GM12878 (cell line): ENCODE data around the gene ADK. TPM values are rescaled to one million over a fixed set of nuclear protein-coding genes. Genes with fewer than 3 reads are reported as not detected.

Source experiments
- ATAC-seq: fragments of 200-7000 bp; cut with Tn5 transposase; 3 replicates; pipeline ENCODE4 v1.9.1; 2020; ENCODE audit warnings: mild to moderate bottlenecking, moderate library complexity
- BruUV-seq: library from RNA; stranded (reverse); fragments of 400-500 nt; replicated peaks from 2 replicates; lab custom pipeline; 2021; lab: Mats Ljungman, UMichigan
- CTCF ChIA-PET: fragments of 300-600 bp; sonication (Branson Sonifier 250); formaldehyde crosslinking; extraction: SDS; loops from one replicate; lab custom pipeline; 2021; ENCODE audit warnings: inconsistent platforms; lab: Yijun Ruan, JAX
- POLR2A ChIA-PET: fragments of 350-600 bp; formaldehyde crosslinking; extraction: SDS; loops from one replicate; lab custom pipeline; 2021; ENCODE audit warnings: inconsistent platforms; lab: Charles Lee
- RAD21 ChIA-PET: fragments of 300-600 bp; sonication (Branson Sonifier 250); formaldehyde crosslinking; loops from one replicate; lab custom pipeline; 2023; ENCODE audit warnings: antibody characterized with exemption; ENCODE audit not compliant: unreplicated experiment; lab: Charles Lee
- SMC1A ChIA-PET: fragments of 300-600 bp; sonication (Branson Sonifier 250); formaldehyde crosslinking; loops from one replicate; lab custom pipeline; 2023; ENCODE audit not compliant: unreplicated experiment, uncharacterized antibody; lab: Charles Lee
- DNase-seq: peaks from one replicate; pipeline ENCODE4 v3.0.0-alpha.2; 2011; ENCODE audit warnings: low read depth, low spot score
- FAIRE-seq: peaks from 3 replicates; lab custom pipeline; 2011; peaks lifted over from hg19 to GRCh38; lab: Jason Lieb, UNC
- H2AFZ ChIP-seq: 2 replicates; pipeline ENCODE4 v1.6.0; 2011; ENCODE audit warnings: low read depth, low read length, control low read depth; ENCODE audit not compliant: control insufficient read depth
- H3K27ac ChIP-seq: 2 replicates; pipeline ENCODE4 v1.5.1; 2011; ENCODE audit warnings: control low read depth; ENCODE audit not compliant: control insufficient read depth, insufficient read depth
- H3K27me3 ChIP-seq, 2 experiments: replicated peaks in 1 of 2; 2 replicates each; pipeline versions ENCODE4 v1.6.0 to v1.6.1; 2011; ENCODE audit warnings: low read length in 1 of 2; ENCODE audit not compliant: control insufficient read depth in 2 of 2, insufficient read depth in 2 of 2
- H3K36me3 ChIP-seq, 2 experiments: 2 replicates each; pipeline ENCODE4 v1.5.1; 2011; ENCODE audit warnings: low read length in 1 of 2; ENCODE audit not compliant: control insufficient read depth in 2 of 2, insufficient read depth in 2 of 2
- H3K4me1 ChIP-seq: 2 replicates; pipeline ENCODE4 v1.6.1; 2011; ENCODE audit warnings: mild to moderate bottlenecking, low read length, moderate library complexity, mixed read lengths; ENCODE audit not compliant: control insufficient read depth, insufficient read depth
- H3K4me2 ChIP-seq: 2 replicates; pipeline ENCODE4 v1.6.0; 2011; ENCODE audit warnings: control low read depth; ENCODE audit not compliant: control insufficient read depth, insufficient read depth
- H3K4me3 ChIP-seq: fragments of 200-600 bp; sonication (generic); 2 replicates; pipeline ENCODE4 v1.5.1; 2016
- H3K79me2 ChIP-seq: 2 replicates; pipeline ENCODE4 v1.6.0; 2011; ENCODE audit warnings: low read length; ENCODE audit not compliant: control insufficient read depth, insufficient read depth
- H3K9ac ChIP-seq: 2 replicates; pipeline ENCODE4 v1.8.0; 2011; ENCODE audit warnings: low read length, control low read depth, mixed read lengths; ENCODE audit not compliant: control insufficient read depth, insufficient read depth
- H3K9me3 ChIP-seq: replicated peaks from 3 replicates; pipeline ENCODE4 v1.5.1; 2011; ENCODE audit warnings: mild to moderate bottlenecking, low read length; ENCODE audit not compliant: control insufficient read depth, insufficient read depth
- H4K20me1 ChIP-seq: 2 replicates; pipeline ENCODE4 v1.6.0; 2011; ENCODE audit not compliant: control insufficient read depth, insufficient read depth
- BCL11A ChIP-seq: IDR thresholded peaks from 2 replicates; pipeline ENCODE4 v1.6.1; 2011; ENCODE audit warnings: low read depth, low read length
- EP300 ChIP-seq, 2 experiments: fragments of 150-350 bp in 1 of 2; IDR thresholded peaks; 2 replicates each; pipeline ENCODE4 v1.6.1; 2011 to 2012; ENCODE audit warnings: low read depth in 2 of 2, low read length in 2 of 2, borderline replicate concordance in 1 of 2, improper control_type of control experiment in 1 of 2, inconsistent platforms in 1 of 2; ENCODE audit not compliant: control insufficient read depth in 1 of 2
- EZH2 ChIP-seq: IDR thresholded peaks from 2 replicates; pipeline ENCODE4 v1.6.1; 2012; ENCODE audit warnings: low read depth, mild to moderate bottlenecking, control low read depth, inconsistent platforms, low read length, borderline replicate concordance; ENCODE audit not compliant: control insufficient read depth
- IRF4 ChIP-seq: IDR thresholded peaks from 2 replicates; pipeline ENCODE4 v1.6.1; 2011; ENCODE audit warnings: low read depth, low read length
- LARP7 ChIP-seq: fragments of 450-650 bp; IDR thresholded peaks from 2 replicates; pipeline ENCODE4 v1.6.1; 2017; ENCODE audit warnings: mild to moderate bottlenecking
- PAX5 ChIP-seq: IDR thresholded peaks from 2 replicates; pipeline ENCODE4 v1.6.1; 2011; ENCODE audit warnings: low read depth, low read length, borderline replicate concordance
- PML ChIP-seq: IDR thresholded peaks from 2 replicates; pipeline ENCODE4 v1.6.1; 2012; ENCODE audit warnings: low read length, inconsistent platforms
- POLR2AphosphoS2 ChIP-seq: IDR thresholded peaks from 2 replicates; pipeline ENCODE4 v1.6.1; 2011; ENCODE audit warnings: low read depth, mild to moderate bottlenecking, low read length, improper control_type of control experiment, moderate library complexity
- SIX5 ChIP-seq: IDR thresholded peaks from 2 replicates; pipeline ENCODE4 v1.6.1; 2011; ENCODE audit warnings: mild to moderate bottlenecking, low read depth, low read length, moderate library complexity; ENCODE audit not compliant: severe bottlenecking
- STAT3 ChIP-seq: IDR thresholded peaks from 2 replicates; pipeline ENCODE4 v1.6.1; 2011; ENCODE audit warnings: low read depth, low read length, improper control_type of control experiment
- SUPT20H ChIP-seq: IDR thresholded peaks from 2 replicates; pipeline ENCODE4 v1.6.1; 2011; ENCODE audit warnings: low read depth, mild to moderate bottlenecking, low read length, moderate library complexity, borderline replicate concordance; ENCODE audit not compliant: control insufficient read depth
- WGBS: methylation state at CpG from one replicate; pipeline ENCODE4 v1.1.6; 2016; ENCODE audit warnings: low lambda C conversion rate; ENCODE audit not compliant: insufficient replicate concordance, insufficient coverage; ENCODE audit errors: missing lambda C conversion rate; 5-methylcytosine and 5-hydroxymethylcytosine counted together
- in situ Hi-C: fragments of 300-500 bp; cut with MboI; formaldehyde crosslinking; loops from 9 replicates; pipeline ENCODE4 v1.14.3; 2018; ENCODE audit warnings: mixed read lengths
- intact Hi-C: fragments of 100-400 bp; cut with micrococcal nuclease; formaldehyde crosslinking; loops from one replicate; pipeline ENCODE4 v1.14.2; 2022; ENCODE audit not compliant: unreplicated experiment
- polyA plus RNA-seq, 11 experiments: library from polyadenylated mRNA; depleted of rRNA in 4 of 11; unstranded in 6 of 11; stranded (reverse) in 5 of 11; fragments of >200 nt; fragmentation: Nextera tagmentation in 4 of 11; fragmentation: Illumina TruSeq in 1 of 11; extraction: Ambion mirVana in 4 of 11; extraction: Trizol in 1 of 11; gene quantifications; 1 replicate in 1 of 11; 2 replicates in 10 of 11; pipeline versions ENCODE4 v1.2.1 to v1.2.3, GENCODE V29; 2011 to 2016; ENCODE audit warnings: inconsistent platforms in 2 of 11, missing spikeins in 2 of 11, low read depth in 1 of 11
- total RNA-seq, 4 experiments: library from RNA; depleted of rRNA in 3 of 4; stranded (reverse); fragments of >200 nt in 3 of 4; fragmentation: Illumina TruSeq in 1 of 4; extraction: Trizol in 1 of 4; gene quantifications; 2 replicates each; pipeline versions ENCODE4 v1.2.1 to v1.2.3, GENCODE V29; 2013 to 2021
- TF ChIP-seq, protein P1 (sequence below): IDR thresholded peaks from 2 replicates; pipeline ENCODE4 v1.6.1; 2012; ENCODE audit warnings: low read depth, low read length, improper control_type of control experiment
- TF ChIP-seq, protein P2 (sequence below): IDR thresholded peaks from 2 replicates; pipeline ENCODE4 v1.6.1; 2012; ENCODE audit warnings: mild to moderate bottlenecking, low read depth, low read length

Gene ADK
- total and polyA plus RNA-seq, 10 of the 15 experiments (the other 5 are each of a cell fraction or from before 2014, with no cell fraction given), result 42.0 to 151 (median 81.6) TPM

- intact Hi-C loops, result no loop called here
- H3K4me1 ChIP-seq, result no peaks in the 10 kb centered on the region
- FAIRE-seq, result no peak
- ChIA-PET POLR2A (no interaction called here), RAD21 (no interaction called here), CTCF (no interaction called here), SMC1A (interaction anchor here (1.3 kb wide), 1 partner anchor 127 kb away, joined by 3 read pairs; no protein-coding TSS in a partner anchor)
- no peak overlapping the region for H3K4me2 ChIP-seq
- no peak overlapping the region for H3K4me3 ChIP-seq
- no peak for DNase-seq
- H3K27ac ChIP-seq, result no peak overlapping the region
- no peaks in the 10 kb centered on the region for H3K36me3 ChIP-seq
- H4K20me1 ChIP-seq, result no peaks in the 10 kb centered on the region
- H2AFZ ChIP-seq, result no peak overlapping the region
- no TSS peak for BruUV-seq
- no peaks in the 10 kb centered on the region for H3K9me3 ChIP-seq
- in situ Hi-C loops, result no loop called here
- no peaks in the 10 kb centered on the region for H3K79me2 ChIP-seq
- 100% methylated on average over 4 of the region's 4 CpGs for WGBS
- TF ChIP-seq SIX5 (no peak), PML (no peak)
- ATAC-seq, result no peak
- H3K9ac ChIP-seq, result no peak overlapping the region
- H3K27me3 ChIP-seq, result no peaks in the 10 kb centered on the region
Observed at GRCh38 chr10:74431816-74432215, 280.8 kb downstream of the ADK start.

GRCh38 chr10:74432841-74433594, 282.0 kb downstream of the ADK start:
- Histone ChIP-seq H3K9me3 (no peaks in the 10 kb centered on the region), H3K27me3 (no peaks in the 10 kb centered on the region), H3K27ac (no peak overlapping the region), H3K36me3 (no peaks in the 10 kb centered on the region), H3K4me1 (no peaks in the 10 kb centered on the region), H3K4me2 (no peak overlapping the region), H2AFZ (no peak overlapping the region), H3K9ac (no peak overlapping the region), H3K79me2 (no peaks in the 10 kb centered on the region), H4K20me1 (no peaks in the 10 kb centered on the region), H3K4me3 (no peak overlapping the region)
- in situ Hi-C loops, result no loop called here
- intact Hi-C loops, result no loop called here
- 100% methylated on average over 1 of the region's 1 CpG for WGBS
- ATAC-seq, result no peak
- no peak for DNase-seq
- ChIA-PET CTCF (no interaction called here), RAD21 (no interaction called here), SMC1A (interaction anchor here (0.8 kb wide), 1 partner anchor 13 kb away, joined by 4 read pairs; no protein-coding TSS in a partner anchor), POLR2A (no interaction called here)
- BruUV-seq, result no TSS peak
- FAIRE-seq, result no peak
- TF ChIP-seq BCL11A (no peak), SUPT20H (no peak), STAT3 (no peak), PAX5 (no peak), IRF4 (no peak), PML (no peak), LARP7 (no peak), POLR2AphosphoS2 (no peak), EZH2 (no peak), EP300 (IDR thresholded peaks at IDR 0.05; ENCODE audit: borderline replicate concordance in 1 of 2, control insufficient read depth in 1 of 2, low read depth in 2 of 2, low read length in 2 of 2) (no peak)
- TF ChIP-seq, protein P1, sequence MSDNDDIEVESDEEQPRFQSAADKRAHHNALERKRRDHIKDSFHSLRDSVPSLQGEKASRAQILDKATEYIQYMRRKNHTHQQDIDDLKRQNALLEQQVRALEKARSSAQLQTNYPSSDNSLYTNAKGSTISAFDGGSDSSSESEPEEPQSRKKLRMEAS, result no peak
- TF ChIP-seq, protein P2, sequence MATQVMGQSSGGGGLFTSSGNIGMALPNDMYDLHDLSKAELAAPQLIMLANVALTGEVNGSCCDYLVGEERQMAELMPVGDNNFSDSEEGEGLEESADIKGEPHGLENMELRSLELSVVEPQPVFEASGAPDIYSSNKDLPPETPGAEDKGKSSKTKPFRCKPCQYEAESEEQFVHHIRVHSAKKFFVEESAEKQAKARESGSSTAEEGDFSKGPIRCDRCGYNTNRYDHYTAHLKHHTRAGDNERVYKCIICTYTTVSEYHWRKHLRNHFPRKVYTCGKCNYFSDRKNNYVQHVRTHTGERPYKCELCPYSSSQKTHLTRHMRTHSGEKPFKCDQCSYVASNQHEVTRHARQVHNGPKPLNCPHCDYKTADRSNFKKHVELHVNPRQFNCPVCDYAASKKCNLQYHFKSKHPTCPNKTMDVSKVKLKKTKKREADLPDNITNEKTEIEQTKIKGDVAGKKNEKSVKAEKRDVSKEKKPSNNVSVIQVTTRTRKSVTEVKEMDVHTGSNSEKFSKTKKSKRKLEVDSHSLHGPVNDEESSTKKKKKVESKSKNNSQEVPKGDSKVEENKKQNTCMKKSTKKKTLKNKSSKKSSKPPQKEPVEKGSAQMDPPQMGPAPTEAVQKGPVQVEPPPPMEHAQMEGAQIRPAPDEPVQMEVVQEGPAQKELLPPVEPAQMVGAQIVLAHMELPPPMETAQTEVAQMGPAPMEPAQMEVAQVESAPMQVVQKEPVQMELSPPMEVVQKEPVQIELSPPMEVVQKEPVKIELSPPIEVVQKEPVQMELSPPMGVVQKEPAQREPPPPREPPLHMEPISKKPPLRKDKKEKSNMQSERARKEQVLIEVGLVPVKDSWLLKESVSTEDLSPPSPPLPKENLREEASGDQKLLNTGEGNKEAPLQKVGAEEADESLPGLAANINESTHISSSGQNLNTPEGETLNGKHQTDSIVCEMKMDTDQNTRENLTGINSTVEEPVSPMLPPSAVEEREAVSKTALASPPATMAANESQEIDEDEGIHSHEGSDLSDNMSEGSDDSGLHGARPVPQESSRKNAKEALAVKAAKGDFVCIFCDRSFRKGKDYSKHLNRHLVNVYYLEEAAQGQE, result no peak
